Lower leg skin (tissue), 3 donors: ENCODE measurements around the gene PTTG1IP.

Experiments
- CTCF ChIP-seq, 3 donors: fragments of 450-650 bp; IDR thresholded peaks; one replicate each; pipeline ENCODE4 v1.5.1; 2016; ENCODE audit warnings: antibody characterized with exemption in 3 of 3, mild to moderate bottlenecking in 3 of 3, moderate library complexity in 2 of 3
- POLR2A ChIP-seq, 2 donors: fragments of 450-650 bp; IDR thresholded peaks; one replicate each; pipeline ENCODE4 v1.6.1; 2016 to 2017; ENCODE audit warnings: antibody characterized with exemption in 2 of 2, mild to moderate bottlenecking in 1 of 2, moderate library complexity in 1 of 2

GRCh38 chr21:44802396-44803153 lies 70.9 kb downstream of the PTTG1IP start:
- TF ChIP-seq CTCF (IDR thresholded peaks at IDR 0.05) (no peak), POLR2A (IDR thresholded peaks at IDR 0.05) (no peak)
